Upper lobe of right lung (tissue), 1 donor: ENCODE measurements around the gene EML4. TPM values are rescaled to one million over a fixed set of nuclear protein-coding genes. Genes with fewer than 3 reads are reported as not detected.

Source experiments
- ATAC-seq: fragments of 200-7000 bp; cut with Tn5 transposase; one replicate; pipeline ENCODE4 v1.9.1; 2020; ENCODE audit warnings: mild to moderate bottlenecking, moderate library complexity
- DNase-seq: peaks from one replicate; pipeline ENCODE4 v3.0.0-alpha.2; 2020
- H3K27ac ChIP-seq: fragments of 200-600 bp; one replicate; pipeline ENCODE4 v1.8.0; 2022
- H3K27me3 ChIP-seq: fragments of 200-600 bp; one replicate; pipeline ENCODE4 v1.8.0; 2022; ENCODE audit warnings: mild to moderate bottlenecking
- H3K36me3 ChIP-seq: fragments of 200-600 bp; one replicate; pipeline ENCODE4 v1.8.0; 2022
- H3K4me1 ChIP-seq: fragments of 200-600 bp; one replicate; pipeline ENCODE4 v1.8.0; 2022
- H3K4me3 ChIP-seq: fragments of 200-600 bp; one replicate; pipeline ENCODE4 v1.8.0; 2022; ENCODE audit warnings: mild to moderate bottlenecking
- H3K9me3 ChIP-seq: fragments of 200-600 bp; one replicate; pipeline ENCODE4 v1.8.0; 2022
- intact Hi-C: fragments of 100-400 bp; cut with DNase I; formaldehyde crosslinking; loops from one replicate; pipeline ENCODE4 v1.11.0; 2022
- total RNA-seq: library from RNA; stranded (reverse); fragmentation: NEBNext Ultra II Directional; extraction: Animal tissue kit (Norgen Biotek cat#: 25700); gene quantifications from one replicate; pipeline ENCODE4 v1.2.1, GENCODE V29; 2021
- TF ChIP-seq, protein P1 (sequence below): fragments of 200-600 bp; IDR thresholded peaks from one replicate; pipeline ENCODE4 v1.8.0; 2022; ENCODE audit warnings: antibody characterized with exemption
- donor health status: DM: no; HTN: yes; CAD: no; lungs with severe emphysema.

EML4 gene
- total RNA-seq, 1 donor from 2014 or later, result 83.0 TPM

DNA sequence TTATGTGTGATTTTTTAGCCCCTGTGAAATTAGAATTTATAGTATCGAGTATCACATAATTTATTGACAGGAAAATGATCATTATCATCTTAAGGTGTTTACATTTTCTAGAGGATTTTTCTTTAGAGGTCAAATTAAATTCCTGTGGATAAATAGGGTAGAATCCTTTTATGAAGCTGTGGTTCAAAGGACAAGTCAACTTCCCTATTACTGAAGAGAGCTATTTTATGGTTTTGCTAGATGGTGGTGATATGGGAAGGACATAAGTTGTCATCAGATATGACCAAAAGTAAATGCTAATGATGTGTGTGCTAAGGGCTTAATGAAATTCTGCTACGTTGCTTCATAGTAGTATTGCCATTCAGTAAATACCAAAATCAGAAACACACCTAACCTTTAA lies 80.1 kb downstream of the EML4 start:
- intact Hi-C loops, result no loop called here
- ATAC-seq, result peak; percentile 56
- TF ChIP-seq, protein P1, sequence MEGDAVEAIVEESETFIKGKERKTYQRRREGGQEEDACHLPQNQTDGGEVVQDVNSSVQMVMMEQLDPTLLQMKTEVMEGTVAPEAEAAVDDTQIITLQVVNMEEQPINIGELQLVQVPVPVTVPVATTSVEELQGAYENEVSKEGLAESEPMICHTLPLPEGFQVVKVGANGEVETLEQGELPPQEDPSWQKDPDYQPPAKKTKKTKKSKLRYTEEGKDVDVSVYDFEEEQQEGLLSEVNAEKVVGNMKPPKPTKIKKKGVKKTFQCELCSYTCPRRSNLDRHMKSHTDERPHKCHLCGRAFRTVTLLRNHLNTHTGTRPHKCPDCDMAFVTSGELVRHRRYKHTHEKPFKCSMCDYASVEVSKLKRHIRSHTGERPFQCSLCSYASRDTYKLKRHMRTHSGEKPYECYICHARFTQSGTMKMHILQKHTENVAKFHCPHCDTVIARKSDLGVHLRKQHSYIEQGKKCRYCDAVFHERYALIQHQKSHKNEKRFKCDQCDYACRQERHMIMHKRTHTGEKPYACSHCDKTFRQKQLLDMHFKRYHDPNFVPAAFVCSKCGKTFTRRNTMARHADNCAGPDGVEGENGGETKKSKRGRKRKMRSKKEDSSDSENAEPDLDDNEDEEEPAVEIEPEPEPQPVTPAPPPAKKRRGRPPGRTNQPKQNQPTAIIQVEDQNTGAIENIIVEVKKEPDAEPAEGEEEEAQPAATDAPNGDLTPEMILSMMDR, result no peak
- Histone ChIP-seq H3K4me3 (no peak overlapping the region), H3K4me1 (peaks cover 17% of the 10 kb centered on the region), H3K27me3 (no peaks in the 10 kb centered on the region), H3K36me3 (peaks cover 23% of the 10 kb centered on the region), H3K9me3 (no peaks in the 10 kb centered on the region), H3K27ac (no peak overlapping the region)
- DNase-seq, result no peak

DNA sequence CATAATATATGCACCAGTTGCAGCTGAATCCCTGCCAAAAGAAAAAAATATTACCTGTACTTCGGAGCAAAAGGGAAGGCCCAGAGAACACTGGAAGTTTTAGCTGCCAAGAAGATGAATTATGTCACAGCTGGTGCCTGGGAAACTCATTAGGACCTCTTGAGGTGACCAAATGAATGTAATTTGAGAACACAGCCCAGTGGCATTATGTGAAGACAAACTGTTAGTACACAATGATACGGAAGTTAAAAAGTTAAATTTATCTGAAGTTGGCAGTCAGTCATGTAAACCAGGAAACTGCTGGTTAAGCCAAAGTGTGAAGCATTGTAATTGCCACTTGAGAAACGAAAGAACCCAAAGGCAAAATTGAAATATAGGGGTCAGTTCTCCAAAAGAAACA lies 80.7 kb downstream of the EML4 start:
- no peak overlapping the region for H3K27ac ChIP-seq
- TF ChIP-seq, protein P1, result no peak
- H3K9me3 ChIP-seq, result no peaks in the 10 kb centered on the region
- H3K4me1 ChIP-seq, result peaks cover 17% of the 10 kb centered on the region
- H3K4me3 ChIP-seq, result no peak overlapping the region
- H3K27me3 ChIP-seq, result no peaks in the 10 kb centered on the region
- H3K36me3 ChIP-seq, result peaks cover 23% of the 10 kb centered on the region
- ATAC-seq (peak; percentile 83), DNase-seq (no peak)
- intact Hi-C loops, result no loop called here

DNA sequence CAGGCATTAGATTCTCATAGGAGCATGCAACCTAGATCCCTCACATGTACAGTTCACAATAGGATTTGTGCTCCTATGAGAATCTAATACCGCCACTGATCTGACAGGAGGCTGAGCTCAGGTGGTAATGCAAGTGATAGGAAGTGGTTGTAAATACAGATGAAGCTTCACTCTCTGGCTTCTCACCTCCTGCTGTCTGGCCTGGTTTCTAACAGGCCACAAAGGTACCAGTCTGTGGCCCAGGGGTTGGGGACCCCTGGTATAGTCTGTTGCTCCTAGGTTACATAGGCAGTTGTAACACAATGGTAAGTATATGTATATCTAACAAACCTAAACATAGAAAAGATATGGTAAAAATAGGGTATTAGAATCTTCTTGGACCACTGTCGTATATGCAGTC lies 81.8 kb downstream of the EML4 start:
- DNase-seq (no peak), ATAC-seq (no peak)
- TF ChIP-seq, protein P1, result no peak
- Histone ChIP-seq H3K4me3 (no peak overlapping the region), H3K9me3 (no peaks in the 10 kb centered on the region), H3K4me1 (peaks cover 17% of the 10 kb centered on the region), H3K27me3 (no peaks in the 10 kb centered on the region), H3K27ac (no peak overlapping the region), H3K36me3 (peaks cover 18% of the 10 kb centered on the region)
- intact Hi-C loops, result no loop called here

DNA sequence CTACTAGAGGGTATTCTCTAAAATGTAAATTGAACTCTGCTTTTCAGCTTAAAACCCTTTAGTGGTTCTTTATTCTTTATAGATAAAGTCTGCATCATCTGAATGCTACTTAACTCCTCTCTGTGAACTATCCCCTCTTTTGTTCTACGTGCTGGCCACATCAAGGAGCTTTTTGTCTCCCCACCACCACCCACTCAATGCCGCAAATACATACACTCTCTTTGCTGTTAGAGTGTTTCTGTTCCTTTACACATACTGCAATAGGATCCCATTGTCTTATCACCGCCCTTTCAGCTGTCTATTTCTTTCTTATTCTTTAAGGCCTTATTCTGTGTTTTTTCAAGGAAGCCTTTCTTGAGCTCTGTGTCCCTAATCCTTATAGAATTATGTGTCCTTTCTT lies 83.3 kb downstream of the EML4 start:
- TF ChIP-seq, protein P1, result no peak
- ATAC-seq (no peak), DNase-seq (no peak)
- no peaks in the 10 kb centered on the region for H3K9me3 ChIP-seq
- no peaks in the 10 kb centered on the region for H3K27me3 ChIP-seq
- H3K27ac ChIP-seq, result no peak overlapping the region
- peaks cover 17% of the 10 kb centered on the region for H3K4me1 ChIP-seq
- intact Hi-C loops, result no loop called here
- no peak overlapping the region for H3K4me3 ChIP-seq
- peaks cover 2% of the 10 kb centered on the region for H3K36me3 ChIP-seq

DNA sequence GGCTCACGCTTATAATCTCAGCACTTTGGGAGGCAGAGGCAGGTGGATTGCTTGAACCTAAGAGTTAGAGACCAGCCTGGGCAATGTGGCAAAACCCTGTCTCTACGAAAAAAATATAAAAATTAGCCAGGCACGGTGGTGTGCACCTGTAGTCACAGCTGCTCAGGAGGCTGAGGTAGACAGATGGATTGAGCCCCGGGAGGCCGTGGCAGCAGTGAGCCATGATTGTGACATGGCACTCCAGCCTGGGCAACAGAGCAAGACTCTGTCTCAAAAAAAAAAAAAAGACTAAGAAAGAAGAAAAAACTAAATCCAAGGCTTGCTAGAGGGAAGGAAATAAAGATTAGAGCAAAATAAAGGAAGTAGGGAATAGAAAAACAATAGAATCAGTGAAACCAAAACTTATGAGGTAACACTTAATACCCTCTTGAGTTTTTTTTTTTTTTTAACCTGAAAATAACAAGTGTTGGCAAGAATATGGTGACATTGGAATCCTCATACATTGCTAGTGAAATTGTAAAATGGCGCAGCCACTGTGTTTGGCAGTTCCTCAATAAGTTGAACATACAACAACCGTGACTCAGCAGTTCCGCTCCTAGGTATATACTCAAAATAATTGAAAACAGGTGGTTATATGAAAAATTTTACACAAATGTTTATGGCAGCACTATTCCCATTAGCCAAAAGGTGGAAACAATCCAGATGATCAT lies 85.2 kb downstream of the EML4 start:
- intact Hi-C loops, result no loop called here
- TF ChIP-seq, protein P1, result no peak
- ATAC-seq (no peak), DNase-seq (no peak)
- no peaks in the 10 kb centered on the region for H3K9me3 ChIP-seq
- no peaks in the 10 kb centered on the region for H3K36me3 ChIP-seq
- H3K4me1 ChIP-seq, result peaks cover 13% of the 10 kb centered on the region
- H3K27ac ChIP-seq, result no peak overlapping the region
- H3K27me3 ChIP-seq, result no peaks in the 10 kb centered on the region
- H3K4me3 ChIP-seq, result no peak overlapping the region

DNA sequence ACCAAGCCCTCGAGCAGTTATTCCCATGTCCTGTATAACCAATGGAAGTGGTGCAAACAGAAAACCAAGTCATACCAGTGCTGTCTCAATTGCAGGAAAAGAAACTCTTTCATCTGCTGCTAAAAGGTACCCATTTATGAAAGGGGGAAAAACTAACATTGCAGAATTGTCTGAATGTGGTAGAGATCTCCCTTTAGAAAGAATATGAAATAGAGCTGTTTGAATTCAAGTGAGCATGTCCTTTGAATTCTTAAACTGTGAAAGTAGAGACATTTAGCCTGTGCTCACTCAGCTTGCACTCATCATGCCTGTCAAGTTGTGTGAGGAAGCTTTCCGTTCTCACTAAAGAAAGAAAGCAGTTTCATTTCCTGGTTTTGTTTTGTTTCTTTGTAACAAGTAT lies 87.4 kb downstream of the EML4 start:
- H3K27me3 ChIP-seq, result no peaks in the 10 kb centered on the region
- TF ChIP-seq, protein P1, result no peak
- intact Hi-C loops, result no loop called here
- H3K4me1 ChIP-seq, result no peaks in the 10 kb centered on the region
- H3K9me3 ChIP-seq, result no peaks in the 10 kb centered on the region
- H3K4me3 ChIP-seq, result no peak overlapping the region
- ATAC-seq (no peak), DNase-seq (no peak)
- H3K27ac ChIP-seq, result no peak overlapping the region
- peaks cover 4% of the 10 kb centered on the region for H3K36me3 ChIP-seq
